Gastrocnemius medialis (tissue), 4 donors: Measurements from ENCODE around the gene LATS2.

ENCODE experiments used
- POLR2A ChIP-seq, 2 donors: fragments of 450-650 bp; IDR thresholded peaks; one replicate each; pipeline ENCODE4 v1.6.1; 2017; ENCODE audit warnings: antibody characterized with exemption in 2 of 2, mild to moderate bottlenecking in 2 of 2, moderate library complexity in 2 of 2
- TF ChIP-seq, protein P1 (sequence below), 5 experiments: fragments of 450-650 bp in 3 of 5; fragments of 200-600 bp in 2 of 5; sonication (generic) in 2 of 5; IDR thresholded peaks in 4 of 5; conservative IDR thresholded peaks in 1 of 5; 1 replicate in 4 of 5; 2 replicates in 1 of 5; pipeline ENCODE4 v1.5.1; 2016 to 2019; ENCODE audit warnings: antibody characterized with exemption in 5 of 5, mild to moderate bottlenecking in 3 of 5, moderate library complexity in 3 of 5

DNA sequence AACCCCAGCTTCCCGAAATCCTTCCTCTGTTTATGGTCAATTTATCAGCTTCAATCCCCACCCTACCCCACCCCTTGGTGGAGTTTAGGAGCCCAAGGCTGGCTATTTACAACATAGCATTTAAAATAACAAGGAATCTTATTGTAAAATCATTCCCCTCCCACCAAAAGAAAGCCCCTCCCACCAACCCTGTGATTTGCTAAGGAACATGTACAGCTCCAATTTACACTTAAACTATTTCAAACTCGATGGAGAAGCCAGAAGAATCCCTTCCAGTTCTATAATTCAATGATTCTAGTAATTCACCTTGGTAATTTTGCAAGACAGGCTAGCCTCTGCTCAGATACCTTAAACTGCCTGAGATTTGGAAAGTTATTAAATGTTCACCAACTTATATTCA, 3.0 kb downstream of the LATS2 start:
- TF ChIP-seq, protein P1, sequence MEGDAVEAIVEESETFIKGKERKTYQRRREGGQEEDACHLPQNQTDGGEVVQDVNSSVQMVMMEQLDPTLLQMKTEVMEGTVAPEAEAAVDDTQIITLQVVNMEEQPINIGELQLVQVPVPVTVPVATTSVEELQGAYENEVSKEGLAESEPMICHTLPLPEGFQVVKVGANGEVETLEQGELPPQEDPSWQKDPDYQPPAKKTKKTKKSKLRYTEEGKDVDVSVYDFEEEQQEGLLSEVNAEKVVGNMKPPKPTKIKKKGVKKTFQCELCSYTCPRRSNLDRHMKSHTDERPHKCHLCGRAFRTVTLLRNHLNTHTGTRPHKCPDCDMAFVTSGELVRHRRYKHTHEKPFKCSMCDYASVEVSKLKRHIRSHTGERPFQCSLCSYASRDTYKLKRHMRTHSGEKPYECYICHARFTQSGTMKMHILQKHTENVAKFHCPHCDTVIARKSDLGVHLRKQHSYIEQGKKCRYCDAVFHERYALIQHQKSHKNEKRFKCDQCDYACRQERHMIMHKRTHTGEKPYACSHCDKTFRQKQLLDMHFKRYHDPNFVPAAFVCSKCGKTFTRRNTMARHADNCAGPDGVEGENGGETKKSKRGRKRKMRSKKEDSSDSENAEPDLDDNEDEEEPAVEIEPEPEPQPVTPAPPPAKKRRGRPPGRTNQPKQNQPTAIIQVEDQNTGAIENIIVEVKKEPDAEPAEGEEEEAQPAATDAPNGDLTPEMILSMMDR (IDR thresholded peaks at IDR 0.05 in 4 of 5, conservative IDR thresholded peaks at IDR 0.05 in 1 of 5), result no peak
- no peak for TF ChIP-seq POLR2A (IDR thresholded peaks at IDR 0.05)
